Measurements from ENCODE around the gene NSD2.
A peak's percentile ranks its signal among the peaks of the same experiment; 100 is the strongest.

NSD2 gene

GRCh38 chr4:1971456-1972200, 100.4 kb downstream of the NSD2 start:
- DNase-seq (ENCODE audit: low spot score) = no peak

GRCh38 chr4:1972414-1972813, 101.2 kb downstream of the NSD2 start:
- no peak for DNase-seq (ENCODE audit: low spot score)

DNA sequence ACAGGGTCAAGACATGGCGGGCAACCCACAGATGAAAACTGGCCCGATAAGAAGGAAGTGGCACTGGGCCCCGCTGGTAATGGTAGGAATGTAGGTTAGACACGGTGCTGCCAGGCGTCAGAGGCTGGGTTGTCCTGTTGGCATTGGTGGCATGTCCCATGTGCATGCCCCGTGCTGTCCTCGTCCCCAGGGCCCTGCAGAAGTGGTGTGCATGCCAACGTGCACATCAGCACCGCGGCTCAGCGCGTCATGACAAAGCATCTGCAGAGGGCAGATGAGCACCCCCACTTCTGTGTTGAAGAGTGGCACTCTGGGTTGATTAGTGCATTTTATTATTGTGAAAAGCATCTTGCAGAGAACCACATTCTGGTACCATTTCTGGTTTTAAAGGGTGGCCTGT, 102.0 kb downstream of the NSD2 start:
- DNase-seq (ENCODE audit: low spot score) = no peak

GRCh38 chr4:1973661-1974060, 102.5 kb downstream of the NSD2 start:
- DNase-seq (ENCODE audit: low spot score) = no peak

GRCh38 chr4:1974840-1975239, 103.6 kb downstream of the NSD2 start:
- DNase-seq (ENCODE audit: low spot score) = no peak

- no peak for DNase-seq (ENCODE audit: low spot score)
These were observed 104.2 kb downstream of the NSD2 start for GRCh38 chr4:1975391-1975801.

DNA sequence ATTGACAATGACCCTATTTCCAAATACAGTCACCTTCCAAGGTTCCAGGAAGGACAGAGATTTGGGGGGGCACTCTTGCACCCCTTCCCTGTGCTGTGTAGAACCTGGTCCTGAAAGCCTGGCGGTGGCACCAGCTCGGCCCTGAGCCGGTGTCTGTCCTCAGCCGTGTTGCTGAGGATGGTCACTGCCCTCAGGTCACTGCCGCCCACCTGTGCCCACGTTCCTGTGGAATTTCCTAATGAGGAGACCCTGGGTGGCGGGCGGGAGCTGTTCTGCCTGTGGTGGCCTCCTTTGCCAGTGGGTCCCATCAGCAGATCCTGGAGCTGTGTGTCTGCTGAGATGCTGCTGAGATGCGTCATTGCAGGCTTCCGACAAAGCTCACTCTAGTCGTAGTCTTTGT, 104.7 kb downstream of the NSD2 start:
- no peak for DNase-seq (ENCODE audit: low spot score)

DNA sequence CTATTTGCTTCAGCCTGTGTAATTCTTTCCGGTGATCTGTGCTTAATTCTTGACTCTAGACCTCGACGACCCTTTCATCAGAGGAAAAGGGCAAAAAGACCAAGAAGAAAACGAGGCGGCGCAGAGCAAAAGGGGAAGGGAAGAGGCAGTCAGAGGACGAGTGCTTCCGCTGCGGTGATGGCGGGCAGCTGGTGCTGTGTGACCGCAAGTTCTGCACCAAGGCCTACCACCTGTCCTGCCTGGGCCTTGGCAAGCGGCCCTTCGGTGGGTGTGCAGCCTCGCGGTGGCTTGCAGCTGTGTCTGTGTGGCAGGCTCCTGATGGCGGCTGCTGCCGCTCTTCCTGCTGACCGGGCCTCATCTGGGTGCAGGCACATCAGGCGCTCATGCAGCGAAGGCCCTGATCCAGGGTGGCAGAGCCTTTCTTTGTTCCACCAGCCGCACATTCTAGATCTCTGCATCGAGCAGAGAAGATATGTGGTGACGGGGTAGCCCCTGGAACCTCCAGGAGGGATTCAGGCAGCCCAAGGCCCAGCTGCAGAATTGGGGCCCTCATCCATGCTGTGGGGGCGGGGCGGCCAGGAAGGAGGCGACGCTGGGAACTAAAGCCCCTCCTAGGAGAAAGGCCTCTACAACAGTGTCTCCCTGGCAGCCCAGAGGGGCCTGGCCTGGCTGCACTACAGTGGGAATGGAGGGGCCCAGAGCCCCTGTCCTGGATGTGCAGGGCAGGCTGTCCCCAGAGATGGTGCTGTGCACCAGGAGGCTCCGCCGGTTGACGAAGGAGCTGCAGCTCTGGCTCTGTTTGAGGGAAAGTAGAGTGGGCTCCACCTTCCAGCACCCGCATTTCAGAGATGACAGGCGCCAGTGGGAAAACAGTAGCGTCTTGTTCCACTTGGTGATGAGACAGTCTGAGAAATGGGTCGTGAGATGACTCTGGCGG, 105.5 kb downstream of the NSD2 start:
- DNase-seq (ENCODE audit: low spot score) = no peak

GRCh38 chr4:1978226-1978625, 107.0 kb downstream of the NSD2 start:
- no peak for DNase-seq (ENCODE audit: low spot score)

GRCh38 chr4:1978741-1979476, 107.7 kb downstream of the NSD2 start:
- no peak for DNase-seq (ENCODE audit: low spot score)

- no peak for DNase-seq (ENCODE audit: low spot score)
These were observed 108.4 kb downstream of the NSD2 start for GRCh38 chr4:1979477-1980196.

- DNase-seq (ENCODE audit: low spot score) = no peak
These were observed 109.4 kb downstream of the NSD2 start for GRCh38 chr4:1980561-1981041.

- DNase-seq (ENCODE audit: low spot score) = no peak
These were observed 110.3 kb downstream of the NSD2 start for GRCh38 chr4:1981251-1982058.

DNA sequence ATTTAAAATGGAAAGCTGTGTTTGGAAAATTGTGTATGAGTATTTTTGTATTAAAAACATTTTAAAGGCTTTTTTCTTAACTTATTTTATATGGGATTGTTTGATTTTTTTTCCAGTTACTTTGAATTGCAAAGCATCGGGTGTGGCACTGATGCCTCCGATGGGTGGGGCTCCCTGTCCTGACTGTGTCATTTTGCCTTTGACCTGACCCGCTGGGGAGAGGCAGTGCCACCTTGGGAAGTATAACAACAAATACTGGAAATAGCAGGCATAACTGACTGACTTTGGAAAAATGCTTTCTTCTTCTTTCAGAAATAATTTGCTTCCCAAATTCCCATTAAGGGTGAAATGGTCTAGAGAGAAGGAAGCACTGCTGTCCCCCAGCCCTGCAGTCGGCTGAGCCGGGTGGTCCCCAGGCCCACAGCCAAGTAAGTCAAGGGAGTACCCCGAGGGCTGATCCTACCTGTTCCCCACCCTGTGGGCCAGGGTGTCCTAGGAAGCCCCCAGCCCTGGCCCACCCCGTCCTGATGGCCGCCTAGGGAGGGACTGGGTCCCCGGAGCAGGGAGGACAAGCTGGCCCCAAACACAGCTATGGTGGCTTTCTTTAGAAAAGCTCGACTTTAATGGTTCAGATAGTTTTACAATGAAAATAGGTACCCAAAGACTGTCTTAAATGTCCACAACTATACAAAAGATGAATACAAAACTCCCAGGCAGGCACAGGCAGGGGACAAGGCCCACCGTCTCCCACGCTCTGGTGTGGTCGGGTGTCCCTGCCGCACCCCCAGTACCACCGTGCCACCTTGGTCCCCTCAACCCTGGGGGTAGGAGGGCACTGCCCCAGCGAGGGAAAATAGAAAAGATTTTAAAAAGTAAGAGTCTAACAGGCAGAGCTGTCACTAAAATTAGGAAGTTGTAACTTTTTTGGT, 111.2 kb downstream of the NSD2 start:
- DNase-seq (ENCODE audit: low spot score) = peak; percentile 34

GRCh38 chr4:1983053-1983845, 112.1 kb downstream of the NSD2 start:
- no peak for DNase-seq (ENCODE audit: low spot score)

- DNase-seq (ENCODE audit: low spot score) = no peak
These were observed 112.7 kb downstream of the NSD2 start for GRCh38 chr4:1983846-1984405.

- no peak for DNase-seq (ENCODE audit: low spot score)
These were observed 113.4 kb downstream of the NSD2 start for GRCh38 chr4:1984406-1985191.

- DNase-seq (ENCODE audit: low spot score) = no peak
These were observed 114.1 kb downstream of the NSD2 start for GRCh38 chr4:1985294-1985693.

Data from LoVo (cell line).